Lung (tissue), 12 donors: Measurements from ENCODE around the gene MUS81. TPM values are rescaled to one million over a fixed set of nuclear protein-coding genes. Genes with fewer than 3 reads are reported as not detected.

Experiments
- ATAC-seq: fragments of 200-7000 bp; cut with Tn5 transposase; one replicate; pipeline ENCODE4 v1.9.1; 2020; ENCODE audit warnings: moderate number of reproducible peaks; ENCODE audit not compliant: insufficient read depth, low FRiP score
- DNase-seq, 3 donors: peaks; one replicate each; pipeline ENCODE4 v3.0.0-alpha.2; 2013 to 2017
- H3K27ac ChIP-seq, 2 donors: one replicate each; pipeline ENCODE4 v1.5.1; 2013; ENCODE audit warnings: mild to moderate bottlenecking in 2 of 2, moderate library complexity in 2 of 2, control low read depth in 1 of 2, inconsistent platforms in 1 of 2, low read depth in 1 of 2, low read length in 1 of 2
- H3K27me3 ChIP-seq, 3 donors: one replicate each; pipeline ENCODE4 v1.5.1; 2013; ENCODE audit warnings: low read length in 2 of 3; ENCODE audit not compliant: control insufficient read depth in 3 of 3, insufficient read depth in 3 of 3
- H3K36me3 ChIP-seq, 4 donors: one replicate each; pipeline ENCODE4 v1.5.1; 2013; ENCODE audit warnings: low read length in 4 of 4, mild to moderate bottlenecking in 1 of 4, moderate library complexity in 1 of 4; ENCODE audit not compliant: control insufficient read depth in 4 of 4, insufficient read depth in 4 of 4
- H3K4me1 ChIP-seq, 5 donors: one replicate each; pipeline ENCODE4 v1.5.1; 2013; ENCODE audit warnings: low read length in 5 of 5, mild to moderate bottlenecking in 2 of 5, moderate library complexity in 1 of 5; ENCODE audit not compliant: control insufficient read depth in 5 of 5, insufficient read depth in 5 of 5
- H3K4me3 ChIP-seq: one replicate; pipeline ENCODE4 v1.5.1; 2013; ENCODE audit warnings: mild to moderate bottlenecking, control low read depth, moderate library complexity
- H3K9ac ChIP-seq, 2 donors: one replicate each; pipeline ENCODE4 v1.5.1; 2013; ENCODE audit warnings: low read length in 2 of 2, control low read depth in 1 of 2; ENCODE audit not compliant: insufficient read depth in 1 of 2
- H3K9me3 ChIP-seq, 4 donors: one replicate each; pipeline ENCODE4 v1.5.1; 2013; ENCODE audit warnings: low read length in 3 of 4, mild to moderate bottlenecking in 1 of 4, moderate library complexity in 1 of 4; ENCODE audit not compliant: control insufficient read depth in 4 of 4, insufficient read depth in 3 of 4
- WGBS, 2 donors: extraction: QIAGEN DNeasy Blood & Tissue Kit; methylation state at CpG; one replicate each; pipeline ENCODE4 v1.1.7; 2013; 5-methylcytosine and 5-hydroxymethylcytosine counted together
- polyA plus RNA-seq, 2 donors: library from polyadenylated mRNA; stranded (reverse); fragments of 200-250 nt; gene quantifications; one replicate each; pipeline ENCODE4 v1.2.1, GENCODE V29; 2013
- total RNA-seq, 2 donors: library from RNA; depleted of rRNA in 1 of 2; stranded (reverse); fragments of >200 nt in 1 of 2; gene quantifications; one replicate each; pipeline ENCODE4 v1.2.1, GENCODE V29; 2014 to 2021
- TF ChIP-seq, protein P1 (sequence below): IDR thresholded peaks from 2 replicates; pipeline ENCODE4 v1.5.1; 2012; ENCODE audit warnings: mild to moderate bottlenecking; ENCODE audit errors: control extremely low read depth, extremely low read depth
- donor health status: control.
- donor health status: control.
- donor health status: Bipolar disorder and iron deficiency.
- donor health status: healthy.
- donor health status: DM: yes; HTN: yes; CAD: no.

MUS81 gene
- total and polyA plus RNA-seq, 4 donors = 35.0 to 62.2 (median 53.8) TPM

DNA sequence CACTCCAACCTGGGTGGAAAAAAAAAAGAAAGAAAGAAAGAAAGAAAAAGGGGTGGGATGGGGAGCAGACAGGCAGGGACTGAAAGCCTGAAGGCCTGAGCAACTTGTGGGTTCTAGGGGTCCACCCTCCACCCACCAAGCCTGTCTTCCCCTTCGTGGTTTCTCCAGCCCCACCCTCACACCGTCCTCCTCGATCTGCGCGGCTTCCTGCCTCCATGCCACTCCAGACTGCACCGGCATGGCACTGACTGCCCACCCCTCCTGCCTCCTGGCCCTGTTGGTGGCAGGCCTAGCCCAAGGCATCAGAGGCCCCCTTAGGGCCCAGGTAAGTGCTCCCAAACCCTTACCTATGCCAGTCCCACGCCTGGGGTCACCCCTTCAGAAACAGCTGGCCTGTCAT is 19.4 kb downstream of the MUS81 start, which contains the start of gene CTSW:
TSS of gene CTSW (plus strand) at position 221 of the 400 bp plus-strand sequence. CDS start at position 239, 18 bp downstream.
- Histone ChIP-seq H3K4me1 (peaks cover 0 to 5% (median 0%) of the 10 kb centered on the region in 5 donors), H3K9me3 (no peaks in the 10 kb centered on the region), H3K9ac (no peak within 1 kb of the TSS), H3K27ac (no peak within 1 kb of the TSS), H3K36me3 (peaks cover 7 to 23% (median 15%) of the 10 kb centered on the region in 4 donors), H3K4me3 (no peak within 1 kb of the TSS), H3K27me3 (no peaks in the 10 kb centered on the region)
- DNase-seq (no peak), ATAC-seq (no peak)
- TF ChIP-seq, protein P1, sequence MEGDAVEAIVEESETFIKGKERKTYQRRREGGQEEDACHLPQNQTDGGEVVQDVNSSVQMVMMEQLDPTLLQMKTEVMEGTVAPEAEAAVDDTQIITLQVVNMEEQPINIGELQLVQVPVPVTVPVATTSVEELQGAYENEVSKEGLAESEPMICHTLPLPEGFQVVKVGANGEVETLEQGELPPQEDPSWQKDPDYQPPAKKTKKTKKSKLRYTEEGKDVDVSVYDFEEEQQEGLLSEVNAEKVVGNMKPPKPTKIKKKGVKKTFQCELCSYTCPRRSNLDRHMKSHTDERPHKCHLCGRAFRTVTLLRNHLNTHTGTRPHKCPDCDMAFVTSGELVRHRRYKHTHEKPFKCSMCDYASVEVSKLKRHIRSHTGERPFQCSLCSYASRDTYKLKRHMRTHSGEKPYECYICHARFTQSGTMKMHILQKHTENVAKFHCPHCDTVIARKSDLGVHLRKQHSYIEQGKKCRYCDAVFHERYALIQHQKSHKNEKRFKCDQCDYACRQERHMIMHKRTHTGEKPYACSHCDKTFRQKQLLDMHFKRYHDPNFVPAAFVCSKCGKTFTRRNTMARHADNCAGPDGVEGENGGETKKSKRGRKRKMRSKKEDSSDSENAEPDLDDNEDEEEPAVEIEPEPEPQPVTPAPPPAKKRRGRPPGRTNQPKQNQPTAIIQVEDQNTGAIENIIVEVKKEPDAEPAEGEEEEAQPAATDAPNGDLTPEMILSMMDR = no peak
- 14 to 22% methylated on average over 7 of the region's 7 CpGs for WGBS, 2 donors

DNA sequence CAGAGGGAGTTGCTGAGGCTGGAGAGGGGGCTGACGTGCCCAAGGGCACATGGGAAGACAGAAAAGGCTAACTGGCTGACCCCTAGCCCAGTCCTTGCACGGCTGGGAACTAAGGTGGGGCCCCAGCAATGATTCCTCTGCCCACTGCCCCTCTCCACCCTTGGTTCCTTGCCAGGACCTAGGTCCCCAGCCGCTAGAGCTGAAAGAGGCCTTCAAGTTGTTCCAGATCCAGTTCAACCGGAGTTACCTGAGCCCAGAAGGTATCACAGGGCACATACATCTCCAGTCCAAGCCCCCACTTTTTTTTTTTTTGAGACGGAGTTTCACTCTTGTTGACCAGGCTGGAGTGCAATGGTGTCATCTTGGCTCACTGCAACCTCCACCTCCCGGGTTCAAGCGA is 19.8 kb downstream of the MUS81 start:
- Histone ChIP-seq H3K36me3 (peaks cover 7 to 23% (median 18%) of the 10 kb centered on the region in 4 donors), H3K27ac (no peak overlapping the region), H3K9me3 (no peaks in the 10 kb centered on the region), H3K4me1 (peaks cover 0 to 8% (median 0%) of the 10 kb centered on the region in 5 donors), H3K27me3 (no peaks in the 10 kb centered on the region), H3K4me3 (no peak overlapping the region), H3K9ac (no peak overlapping the region)
- DNase-seq (peak in 2 of 3 donors; percentile 51 to 68), ATAC-seq (no peak)
- WGBS, 2 donors = 50 to 78% methylated on average over 7 of the region's 7 CpGs
- TF ChIP-seq, protein P1 = no peak

DNA sequence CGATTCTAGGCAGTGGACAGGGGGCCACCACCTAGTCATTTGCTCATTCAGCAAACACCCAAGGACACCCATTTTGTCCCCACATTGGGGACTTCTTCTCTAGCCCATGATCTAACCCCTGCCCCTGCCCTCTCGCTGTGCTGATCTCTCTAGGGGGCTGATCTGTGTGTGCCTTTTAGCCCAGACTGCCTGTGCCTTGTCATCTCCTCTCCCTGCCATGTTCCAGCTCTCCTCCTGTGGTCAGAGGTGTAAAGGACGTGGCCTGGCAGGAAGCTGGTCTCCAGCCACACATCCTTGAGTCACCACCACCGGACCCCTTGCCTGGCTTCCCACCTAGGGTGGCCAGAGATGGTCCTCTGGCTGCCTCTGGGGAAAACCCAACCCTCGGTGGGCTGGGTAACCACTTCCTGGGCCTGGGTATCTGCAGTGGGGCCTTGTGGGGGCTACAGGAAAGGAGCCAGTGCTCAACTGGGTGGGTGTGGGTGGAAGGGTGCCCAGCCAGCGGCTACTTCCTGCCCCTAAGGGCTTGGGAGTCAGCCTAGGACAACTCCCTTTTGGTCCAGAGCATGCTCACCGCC is 20.7 kb downstream of the MUS81 start:
- no peaks in the 10 kb centered on the region for H3K27me3 ChIP-seq
- TF ChIP-seq, protein P1 = no peak
- 52 to 62% methylated on average over 7 of the region's 7 CpGs for WGBS, 2 donors
- ATAC-seq (no peak), DNase-seq (no peak)
- no peak overlapping the region for H3K4me3 ChIP-seq
- H3K9ac ChIP-seq = no peak overlapping the region
- peak overlapping the region in 1 of 2 donors; percentile 16 for H3K27ac ChIP-seq
- H3K9me3 ChIP-seq = no peaks in the 10 kb centered on the region
- H3K4me1 ChIP-seq = peaks cover 0 to 8% (median 0%) of the 10 kb centered on the region in 5 donors
- peaks cover 7 to 27% (median 18%) of the 10 kb centered on the region in 4 donors for H3K36me3 ChIP-seq
